HG03064 (cell line): Measurements from ENCODE around the gene BCAT1.
"Not testable (repeated sequence)": the region's sequence is repeated elsewhere in the genome, so short reads cannot be mapped to it uniquely, and the experiment has no call there.

ENCODE experiments used
- ATAC-seq: cut with Tn5 transposase; IDR thresholded peaks from one replicate; pipeline ENCODE4 v1.9.1; 2021; ENCODE audit warnings: low read depth; ENCODE audit not compliant: unreplicated experiment

BCAT1 gene

GRCh38 chr12:24928533-24929306 lies 20.2 kb downstream of the BCAT1 start:
- not testable (repeated sequence) for ATAC-seq

- no peak for ATAC-seq
Observed at GRCh38 chr12:24928131-24928530, 20.8 kb downstream of the BCAT1 start.

GRCh38 chr12:24926080-24926479 lies 22.8 kb downstream of the BCAT1 start:
- ATAC-seq = not testable (repeated sequence)

- ATAC-seq = no peak
Observed at GRCh38 chr12:24922090-24922489, 26.8 kb downstream of the BCAT1 start.

GRCh38 chr12:24921251-24922038 lies 27.5 kb downstream of the BCAT1 start:
- ATAC-seq = no peak

GRCh38 chr12:24920141-24920540 lies 28.8 kb downstream of the BCAT1 start:
- ATAC-seq = no peak

- no peak for ATAC-seq
Observed at GRCh38 chr12:24919346-24920001, 29.4 kb downstream of the BCAT1 start.

GRCh38 chr12:24918596-24918995 lies 30.3 kb downstream of the BCAT1 start:
- no peak for ATAC-seq

- no peak for ATAC-seq
Observed at GRCh38 chr12:24915501-24915900, 33.4 kb downstream of the BCAT1 start.

GRCh38 chr12:24913953-24914352 lies 34.9 kb downstream of the BCAT1 start:
- no peak for ATAC-seq

GRCh38 chr12:24913130-24913529 lies 35.8 kb downstream of the BCAT1 start:
- no peak for ATAC-seq

GRCh38 chr12:24911271-24911791 lies 37.6 kb downstream of the BCAT1 start:
- ATAC-seq = no peak

- not testable (repeated sequence) for ATAC-seq
Observed at GRCh38 chr12:24910192-24910591, 38.7 kb downstream of the BCAT1 start.

GRCh38 chr12:24909667-24910066 lies 39.2 kb downstream of the BCAT1 start:
- no peak for ATAC-seq

GRCh38 chr12:24907464-24907863 lies 41.4 kb downstream of the BCAT1 start:
- no peak for ATAC-seq

GRCh38 chr12:24906141-24906540 lies 42.8 kb downstream of the BCAT1 start:
- no peak for ATAC-seq

- no peak for ATAC-seq
Observed at GRCh38 chr12:24905431-24905830, 43.5 kb downstream of the BCAT1 start.

- no peak for ATAC-seq
Observed at GRCh38 chr12:24904871-24905270, 44.0 kb downstream of the BCAT1 start.

GRCh38 chr12:24903329-24904088 lies 45.4 kb downstream of the BCAT1 start:
- ATAC-seq = no peak
